GM21381 (cell line): ENCODE measurements around the gene TPSAB1.
"Not testable (repeated sequence)": the region's sequence is repeated elsewhere in the genome, so short reads cannot be mapped to it uniquely, and the experiment has no call there.

Experiments
- ATAC-seq: cut with Tn5 transposase; IDR thresholded peaks from one replicate; pipeline ENCODE4 v1.9.1; 2021; ENCODE audit warnings: mild to moderate bottlenecking, moderate library complexity; ENCODE audit not compliant: unreplicated experiment

The TPSAB1 gene

DNA sequence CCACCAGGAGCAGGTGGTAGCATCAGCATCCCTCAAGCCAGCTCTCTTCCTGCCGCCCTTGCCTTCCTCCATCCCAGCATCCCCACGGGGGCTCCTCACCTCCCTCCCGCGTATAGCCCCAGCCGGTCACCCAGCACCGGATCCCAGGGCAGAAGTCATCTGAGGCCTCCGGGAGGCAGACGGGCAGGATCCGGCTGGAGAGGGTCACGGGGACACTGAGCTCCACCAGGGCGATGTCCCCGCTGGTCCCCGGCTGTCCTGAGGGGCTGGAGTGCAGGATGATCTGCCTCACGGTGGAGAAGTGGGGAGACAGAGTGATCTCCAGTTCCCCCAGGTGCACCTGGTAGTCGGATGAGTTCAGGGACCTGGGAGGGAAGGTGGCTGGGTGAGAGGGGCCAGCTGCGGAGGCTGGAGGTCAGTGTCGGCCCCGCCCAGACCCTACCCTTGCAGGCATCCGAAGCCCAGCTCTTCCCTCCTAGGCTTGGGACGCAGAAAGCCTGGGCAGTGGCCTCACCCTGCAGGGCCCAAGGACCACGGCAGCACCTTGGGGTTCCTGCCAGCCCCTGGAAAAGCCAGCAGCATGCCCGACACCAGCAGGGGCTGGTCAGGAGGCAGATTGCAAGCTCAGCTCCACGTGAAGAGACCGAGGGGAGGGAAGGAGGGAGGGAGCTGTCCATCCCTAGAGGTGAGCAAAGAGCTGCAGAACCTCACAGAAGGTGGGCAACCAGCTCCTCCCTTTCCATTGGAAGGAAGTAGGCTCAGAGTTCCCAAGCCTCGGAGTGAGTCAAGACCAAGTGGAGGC lies 17.8 kb upstream of the TPSAB1 start:
- ATAC-seq: no peak

DNA sequence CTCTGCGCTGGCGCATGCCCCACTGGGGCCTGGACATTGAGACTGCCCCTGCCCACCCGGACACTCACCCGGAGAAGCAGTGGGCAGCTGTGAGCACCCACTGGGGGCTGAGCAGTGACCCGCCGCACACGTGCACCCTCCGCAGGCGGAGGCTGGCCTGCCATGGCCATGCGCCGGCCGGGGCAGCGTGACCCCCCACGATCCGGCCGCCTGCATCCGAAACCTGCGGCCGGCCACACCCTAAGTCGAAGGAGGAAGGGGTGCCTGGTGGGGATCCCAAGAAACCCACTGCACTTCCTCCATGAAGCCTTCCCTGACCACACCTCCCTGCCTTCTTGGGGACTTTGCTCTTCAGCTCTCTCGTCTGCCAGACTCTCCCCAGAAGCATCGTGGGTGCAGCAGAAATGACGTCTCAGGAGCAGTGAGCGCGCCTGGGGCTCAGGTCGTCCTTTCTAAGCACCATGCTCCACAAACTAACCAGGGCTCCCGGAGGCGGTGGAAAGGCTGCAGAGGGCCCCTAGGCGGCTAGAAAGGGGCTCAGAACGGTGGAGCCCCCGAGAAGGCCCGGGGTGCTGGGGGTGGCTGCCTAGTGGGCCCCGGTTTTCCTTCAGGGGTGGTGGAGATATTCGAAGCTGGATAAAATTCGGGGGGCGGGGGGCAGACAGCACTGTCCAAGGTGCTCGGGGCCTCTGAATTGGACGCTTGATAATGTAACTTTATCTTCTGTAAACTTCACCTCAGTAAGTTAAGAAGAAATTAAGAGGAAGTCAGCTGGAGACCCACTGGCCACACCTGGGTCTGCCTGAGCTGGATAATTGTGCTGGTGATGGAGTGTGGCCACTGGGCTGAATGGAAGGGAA lies 16.9 kb upstream of the TPSAB1 start:
- ATAC-seq: no peak

DNA sequence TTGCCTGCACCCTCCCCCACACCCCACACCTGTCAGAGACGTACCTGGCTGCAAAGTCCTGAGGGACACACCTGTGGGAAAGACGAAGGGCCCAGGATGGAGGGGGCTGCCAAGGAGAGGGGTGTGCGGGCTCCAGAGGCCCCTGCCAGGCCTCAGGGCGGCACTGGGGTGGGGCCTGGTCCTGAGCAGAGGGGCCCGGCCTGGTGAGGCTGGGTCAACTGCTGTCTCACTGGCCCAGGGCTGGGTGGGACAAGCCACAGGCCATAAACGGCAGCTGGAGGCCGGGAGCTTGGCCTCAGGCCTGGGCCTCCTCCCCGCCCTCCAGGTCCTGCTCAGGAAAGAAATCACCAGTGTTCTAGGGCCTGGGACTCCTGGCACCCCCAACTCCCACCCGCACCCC lies 15.9 kb upstream of the TPSAB1 start:
- ATAC-seq: no peak

GRCh38 chr16:1225051-1225451 lies 15.5 kb upstream of the TPSAB1 start, which contains the start of gene TPSG1:
Gene TPSG1 (minus strand): TSS chr16:1225268. CDS start chr16:1225252, 16 bp downstream.
- no peak for ATAC-seq

DNA sequence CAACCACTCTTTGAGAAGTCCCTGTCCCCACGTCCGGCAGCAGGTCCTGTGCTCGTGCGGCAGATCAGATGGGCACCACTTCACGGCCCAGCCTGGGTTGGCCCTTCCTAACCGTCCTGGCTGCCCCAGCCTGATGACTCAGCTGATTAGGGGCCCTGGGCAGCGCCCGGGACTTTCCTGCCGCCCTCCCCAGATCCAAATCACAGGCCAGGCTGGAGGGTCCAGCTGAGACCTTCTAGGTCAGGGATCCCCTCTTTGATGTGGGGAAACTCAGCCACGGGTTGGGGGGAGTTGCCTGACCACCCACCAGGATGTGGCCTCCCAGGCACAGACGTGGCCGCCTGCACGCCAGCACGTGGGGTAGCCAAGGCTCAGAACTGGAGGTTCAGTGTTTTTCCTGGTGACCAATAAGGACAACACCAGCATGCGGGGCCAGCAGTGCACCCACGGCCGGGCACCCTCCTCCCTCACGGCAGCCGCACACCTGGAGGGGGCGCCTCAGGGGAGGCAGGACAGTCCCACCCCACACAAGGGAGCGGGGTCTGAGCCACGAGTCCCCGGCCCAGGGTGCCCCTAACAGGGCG lies 14.7 kb upstream of the TPSAB1 start:
- ATAC-seq: not testable (repeated sequence)

- ATAC-seq: not testable (repeated sequence)
These were observed 13.8 kb upstream of the TPSAB1 start for GRCh38 chr16:1226692-1227091.

DNA sequence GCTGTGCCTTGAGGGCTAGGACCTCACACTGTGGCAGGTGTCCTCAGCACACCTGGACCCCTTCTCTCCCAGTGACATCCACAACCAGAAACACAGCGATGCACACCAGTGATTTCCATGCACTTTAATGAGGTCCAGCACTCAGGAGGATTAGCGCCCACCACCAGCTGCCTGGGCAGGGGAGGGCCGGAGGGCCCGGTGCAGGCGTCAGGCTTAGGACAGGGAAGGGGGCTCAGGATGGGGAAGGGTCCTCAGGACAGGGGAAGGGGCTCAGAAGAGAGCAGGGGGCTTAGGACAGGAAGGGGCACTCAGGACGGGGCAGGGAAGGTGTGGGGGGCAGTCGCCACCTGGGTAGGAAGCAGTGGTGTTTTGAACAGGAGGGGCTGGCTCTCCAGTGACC lies 12.3 kb upstream of the TPSAB1 start:
- not testable (repeated sequence) for ATAC-seq

DNA sequence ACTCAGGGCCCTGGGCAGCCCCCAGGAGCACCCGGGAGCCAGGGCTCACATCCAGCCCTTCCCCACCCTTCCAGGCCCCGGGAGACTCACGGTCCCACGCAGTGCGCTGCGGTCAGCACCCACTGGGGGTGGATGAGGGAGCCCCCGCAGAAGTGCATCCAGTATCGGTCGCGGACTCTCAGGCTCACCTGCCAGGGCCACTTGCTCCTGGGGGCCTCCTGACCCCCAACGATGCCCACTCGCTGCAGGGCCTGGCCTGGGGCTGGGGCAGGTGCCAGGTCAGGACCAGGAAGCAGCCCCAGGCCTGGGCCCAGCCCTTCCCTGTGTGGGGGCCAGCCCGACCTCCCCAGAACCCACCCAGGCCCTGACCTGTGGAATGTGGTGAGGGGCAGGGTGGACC lies 11.0 kb upstream of the TPSAB1 start:
- ATAC-seq: not testable (repeated sequence)

DNA sequence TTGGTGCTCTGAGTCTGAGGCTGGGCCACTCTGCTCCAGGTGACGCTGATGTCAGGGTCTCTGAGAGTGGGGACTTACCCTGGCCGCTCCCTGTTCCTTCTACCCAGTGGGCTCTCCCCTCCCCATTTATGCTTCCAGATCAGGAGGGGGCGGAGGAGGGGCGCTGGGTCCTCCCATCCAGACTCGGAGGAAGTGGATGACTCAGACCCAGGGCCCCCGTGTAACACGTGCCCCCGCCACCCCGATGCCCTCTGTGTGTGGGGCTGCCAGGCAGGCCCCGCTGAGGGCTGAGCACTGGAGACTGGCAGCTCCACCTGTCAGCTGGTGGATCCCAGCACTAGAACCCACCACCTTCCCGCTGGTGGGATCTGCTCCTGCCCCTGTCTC lies 10.4 kb upstream of the TPSAB1 start, which contains the start of gene TPSB2:
Gene TPSB2, minus strand, starts transcription at position 101 of the 387 bp plus-strand sequence. CDS start 233 bp downstream, outside the sequence.
- not testable (repeated sequence) for ATAC-seq

GRCh38 chr16:1230471-1231212 lies 9.9 kb upstream of the TPSAB1 start:
- ATAC-seq: not testable (repeated sequence)

- ATAC-seq: not testable (repeated sequence)
These were observed 9.2 kb upstream of the TPSAB1 start for GRCh38 chr16:1231301-1231700.

DNA sequence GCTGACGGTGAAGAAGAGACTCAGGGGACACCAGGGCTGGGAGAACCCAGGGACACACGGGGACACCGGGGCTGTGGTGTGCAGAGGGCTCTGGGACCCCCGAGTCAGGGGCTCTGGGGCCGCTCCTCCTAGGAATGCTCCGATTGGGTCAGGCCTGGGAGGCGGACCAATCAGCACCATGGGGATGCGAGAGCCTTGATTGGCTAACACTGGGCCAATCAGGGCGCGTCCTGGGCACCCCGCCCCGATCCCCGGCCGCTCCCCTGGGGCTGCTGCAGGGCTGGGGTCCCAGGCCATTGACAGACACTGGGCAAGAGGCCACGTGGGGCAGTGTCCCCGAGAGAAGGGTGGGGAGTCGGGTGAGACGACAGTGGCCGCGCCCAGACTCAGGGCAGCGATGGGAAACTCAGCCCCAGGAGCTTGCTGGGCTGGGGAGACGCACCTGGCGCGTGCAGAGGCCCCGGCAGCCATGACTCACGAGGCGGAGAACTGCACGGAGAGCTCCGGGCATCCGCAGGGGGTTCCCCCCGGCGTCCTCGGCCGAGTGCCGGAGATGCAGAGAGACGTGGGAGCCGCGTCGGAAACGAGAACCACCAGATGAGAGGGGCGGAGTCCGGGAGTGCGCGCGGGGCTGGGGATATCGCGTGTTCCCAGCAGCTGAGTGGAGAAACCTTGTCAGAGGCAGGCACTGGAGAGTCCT lies 8.3 kb upstream of the TPSAB1 start:
- ATAC-seq: not testable (repeated sequence)

DNA sequence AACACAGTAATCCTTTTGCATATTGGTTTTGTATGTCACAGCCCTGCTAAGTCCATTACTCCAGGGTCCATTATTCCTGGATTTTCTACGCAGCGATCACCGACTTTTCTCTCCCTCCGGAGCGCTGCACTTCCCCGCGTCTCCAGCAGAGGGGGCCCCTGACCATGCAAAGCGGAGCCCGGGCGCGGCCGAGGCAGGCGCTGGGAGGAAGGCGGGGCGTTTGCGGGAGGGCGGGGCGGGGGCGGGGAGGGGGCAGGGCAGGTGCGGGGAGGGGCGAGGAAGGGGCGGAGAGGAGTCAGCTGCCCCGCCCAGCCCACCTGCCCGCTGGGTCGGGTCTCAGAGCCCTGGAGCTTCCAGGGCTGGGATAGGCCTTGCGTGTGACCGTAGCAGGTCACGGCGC lies 3.8 kb upstream of the TPSAB1 start:
- ATAC-seq: not testable (repeated sequence)

DNA sequence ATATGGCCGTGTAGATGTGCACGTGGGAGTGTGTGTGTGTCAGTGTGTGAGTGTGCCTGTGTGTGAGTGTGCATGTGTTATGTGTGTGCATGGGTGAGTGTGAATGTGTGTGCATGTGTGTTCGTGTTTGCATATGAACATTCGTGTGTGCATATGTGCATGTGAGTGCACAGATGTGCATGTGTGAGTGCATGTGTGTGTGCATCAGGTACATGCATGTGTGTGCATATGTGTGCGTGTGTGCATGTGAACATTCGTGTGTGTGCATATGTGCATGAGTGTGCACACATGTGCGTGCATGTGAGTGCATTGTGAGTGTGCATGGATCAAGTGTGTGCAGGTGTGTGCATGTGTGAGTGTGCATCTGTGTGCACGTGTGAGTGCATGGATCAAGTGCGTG lies 2.5 kb upstream of the TPSAB1 start:
- no peak for ATAC-seq

DNA sequence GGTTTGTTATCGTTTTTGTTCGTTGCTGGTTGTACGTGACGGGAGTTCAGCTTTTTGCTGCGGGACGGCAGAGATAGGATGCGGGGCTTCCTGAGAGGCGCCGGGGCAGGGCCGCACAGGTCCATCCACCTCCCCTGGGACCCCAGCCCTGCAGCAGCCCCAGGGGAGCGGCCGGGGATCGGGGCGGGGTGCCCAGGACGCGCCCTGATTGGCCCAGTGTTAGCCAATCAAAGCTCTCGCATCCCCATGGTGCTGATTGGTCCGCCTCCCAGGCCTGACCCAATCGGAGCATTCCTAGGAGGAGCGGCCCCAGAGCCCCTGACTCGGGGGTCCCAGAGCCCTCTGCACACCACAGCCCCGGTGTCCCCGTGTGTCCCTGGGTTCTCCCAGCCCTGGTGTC lies 1.6 kb upstream of the TPSAB1 start:
- ATAC-seq: not testable (repeated sequence)

GRCh38 chr16:1239575-1239974 lies 930 bp upstream of the TPSAB1 start:
- not testable (repeated sequence) for ATAC-seq

DNA sequence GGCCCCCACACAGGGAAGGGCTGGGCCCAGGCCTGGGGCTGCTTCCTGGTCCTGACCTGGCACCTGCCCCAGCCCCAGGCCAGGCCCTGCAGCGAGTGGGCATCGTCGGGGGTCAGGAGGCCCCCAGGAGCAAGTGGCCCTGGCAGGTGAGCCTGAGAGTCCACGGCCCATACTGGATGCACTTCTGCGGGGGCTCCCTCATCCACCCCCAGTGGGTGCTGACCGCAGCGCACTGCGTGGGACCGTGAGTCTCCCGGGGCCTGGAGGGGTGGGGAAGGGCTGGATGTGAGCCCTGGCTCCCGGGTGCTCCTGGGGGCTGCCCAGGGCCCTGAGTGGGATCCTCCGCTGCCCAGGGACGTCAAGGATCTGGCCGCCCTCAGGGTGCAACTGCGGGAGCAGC lies 576 bp downstream of the TPSAB1 start:
- ATAC-seq: not testable (repeated sequence)

GRCh38 chr16:1243363-1243762 lies 2.9 kb downstream of the TPSAB1 start:
- ATAC-seq: not testable (repeated sequence)

- ATAC-seq: not testable (repeated sequence)
These were observed 3.7 kb downstream of the TPSAB1 start for GRCh38 chr16:1243907-1244850.
